RWPE2 (cell line): ENCODE data around the gene ZSWIM6.

Experiments used
- ATAC-seq: fragments of 200-7000 bp; cut with Tn5 transposase; 3 replicates; pipeline ENCODE4 v1.9.1; 2021; ENCODE audit warnings: low read depth
- DNase-seq: peaks from one replicate; pipeline ENCODE4 v3.0.0-alpha.2; 2020; ENCODE audit warnings: low spot score
- H3K27ac ChIP-seq: fragments of 450-650 bp; 2 replicates; pipeline ENCODE4 v1.5.1; 2017; ENCODE audit warnings: mild to moderate bottlenecking; ENCODE audit not compliant: poor library complexity, severe bottlenecking
- H3K27me3 ChIP-seq: fragments of 250-450 bp; sonication (Bioruptor Pico); 2 replicates; pipeline ENCODE4 v1.5.1; 2021; ENCODE audit warnings: mild to moderate bottlenecking, moderate library complexity; ENCODE audit not compliant: insufficient read depth, poor library complexity, severe bottlenecking
- H3K36me3 ChIP-seq: fragments of 250-450 bp; sonication (Bioruptor Pico); 2 replicates; pipeline ENCODE4 v1.5.1; 2020; ENCODE audit warnings: low read depth, mild to moderate bottlenecking, moderate library complexity
- H3K4me1 ChIP-seq: fragments of 250-450 bp; sonication (Bioruptor Pico); 2 replicates; pipeline ENCODE4 v1.5.1; 2021; ENCODE audit warnings: mild to moderate bottlenecking, moderate library complexity; ENCODE audit not compliant: insufficient read depth, poor library complexity, severe bottlenecking
- H3K4me3 ChIP-seq: fragments of 250-450 bp; sonication (Bioruptor Pico); 2 replicates; pipeline ENCODE4 v1.5.1; 2021; ENCODE audit warnings: mild to moderate bottlenecking, moderate library complexity; ENCODE audit not compliant: severe bottlenecking
- H3K9me3 ChIP-seq: fragments of 250-450 bp; sonication (Bioruptor Pico); 2 replicates; pipeline ENCODE4 v1.5.1; 2021; ENCODE audit warnings: mild to moderate bottlenecking, moderate library complexity; ENCODE audit not compliant: severe bottlenecking
- CTCF ChIP-seq: fragments of 450-650 bp; IDR thresholded peaks from one replicate; pipeline ENCODE4 v1.5.1; 2017; ENCODE audit warnings: mild to moderate bottlenecking, moderate library complexity; ENCODE audit not compliant: poor library complexity, severe bottlenecking

ZSWIM6 gene

GRCh38 chr5:61505281-61505680 is 173.2 kb downstream of the ZSWIM6 start:
- H3K36me3 ChIP-seq, result 0 out of 2 replicates have a peak, but pooled peaks cover 6% of the 10 kb centered on the region
- TF ChIP-seq CTCF, result no peak
- ATAC-seq, result no peak
- no peaks in the 10 kb centered on the region for H3K9me3 ChIP-seq
- no peak for DNase-seq
- H3K27me3 ChIP-seq, result no peaks in the 10 kb centered on the region
- no peak overlapping the region for H3K27ac ChIP-seq
- no peaks in the 10 kb centered on the region for H3K4me1 ChIP-seq
- no peak overlapping the region for H3K4me3 ChIP-seq

GRCh38 chr5:61507232-61507631 is 175.2 kb downstream of the ZSWIM6 start:
- Histone ChIP-seq H3K9me3 (no peaks in the 10 kb centered on the region), H3K4me3 (no peak overlapping the region), H3K27ac (no peak overlapping the region), H3K36me3 (0 out of 2 replicates have a peak, but pooled peaks cover 9% of the 10 kb centered on the region), H3K27me3 (no peaks in the 10 kb centered on the region), H3K4me1 (no peaks in the 10 kb centered on the region)
- no peak for TF ChIP-seq CTCF
- DNase-seq (no peak), ATAC-seq (no peak)

GRCh38 chr5:61516946-61517345 is 184.9 kb downstream of the ZSWIM6 start:
- no peak for DNase-seq
- ATAC-seq, result no peak
- TF ChIP-seq CTCF, result no peak
- Histone ChIP-seq H3K36me3 (peaks cover 15% of the 10 kb centered on the region), H3K4me3 (no peak overlapping the region), H3K27me3 (no peaks in the 10 kb centered on the region), H3K27ac (no peak overlapping the region), H3K4me1 (no peaks in the 10 kb centered on the region), H3K9me3 (peaks cover 6% of the 10 kb centered on the region)

- no peak for TF ChIP-seq CTCF
- Histone ChIP-seq H3K9me3 (peaks cover 6% of the 10 kb centered on the region), H3K27ac (no peak overlapping the region), H3K4me3 (no peak overlapping the region), H3K4me1 (no peaks in the 10 kb centered on the region), H3K27me3 (no peaks in the 10 kb centered on the region), H3K36me3 (peaks cover 26% of the 10 kb centered on the region)
- ATAC-seq, result no peak
- DNase-seq, result no peak
These were observed 187.7 kb downstream of the ZSWIM6 start for GRCh38 chr5:61519728-61520277.

GRCh38 chr5:61523073-61523472 is 191.0 kb downstream of the ZSWIM6 start:
- no peak for DNase-seq
- Histone ChIP-seq H3K27me3 (no peaks in the 10 kb centered on the region), H3K9me3 (no peaks in the 10 kb centered on the region), H3K4me1 (no peaks in the 10 kb centered on the region), H3K36me3 (peaks cover 45% of the 10 kb centered on the region), H3K4me3 (no peak overlapping the region), H3K27ac (no peak overlapping the region)
- no peak for ATAC-seq
- TF ChIP-seq CTCF, result no peak
